Liver (tissue), 9 donors: ENCODE data around the gene IMPA2. TPM values are rescaled to one million over a fixed set of nuclear protein-coding genes. Genes with fewer than 3 reads are reported as not detected.

Source experiments
- DNase-seq: peaks from one replicate; pipeline ENCODE4 v3.0.0-alpha.2; 2017; ENCODE audit warnings: low spot score
- H3K27ac ChIP-seq, 2 donors: one replicate each; pipeline ENCODE4 v1.7.0; 2013; ENCODE audit warnings: inconsistent platforms in 2 of 2, low read length in 2 of 2, control low read depth in 1 of 2, low read depth in 1 of 2, mild to moderate bottlenecking in 1 of 2
- H3K27me3 ChIP-seq, 4 donors: one replicate each; pipeline versions ENCODE4 v1.6.1 to v1.7.0; 2013; ENCODE audit warnings: low read length in 3 of 4, inconsistent platforms in 1 of 4, mild to moderate bottlenecking in 1 of 4, moderate library complexity in 1 of 4; ENCODE audit not compliant: control insufficient read depth in 4 of 4, insufficient read depth in 4 of 4
- H3K36me3 ChIP-seq, 4 donors: one replicate each; pipeline versions ENCODE4 v1.6.1 to v1.7.0; 2013; ENCODE audit warnings: low read length in 3 of 4, mild to moderate bottlenecking in 3 of 4, low read depth in 1 of 4, moderate library complexity in 1 of 4; ENCODE audit not compliant: control insufficient read depth in 4 of 4, insufficient read depth in 3 of 4
- H3K4me1 ChIP-seq, 4 donors: one replicate each; pipeline versions ENCODE4 v1.6.1 to v1.7.0; 2013; ENCODE audit warnings: low read length in 3 of 4, mild to moderate bottlenecking in 3 of 4, moderate library complexity in 1 of 4; ENCODE audit not compliant: control insufficient read depth in 4 of 4, insufficient read depth in 4 of 4
- H3K4me3 ChIP-seq, 3 donors: one replicate each; pipeline versions ENCODE4 v1.6.1 to v1.7.0; 2013; ENCODE audit warnings: low read length in 3 of 3, control low read depth in 1 of 3, low read depth in 1 of 3, mild to moderate bottlenecking in 1 of 3
- H3K9ac ChIP-seq, 2 donors: one replicate each; pipeline ENCODE4 v1.7.0; 2013; ENCODE audit warnings: low read length in 2 of 2, mild to moderate bottlenecking in 2 of 2, moderate library complexity in 2 of 2, control low read depth in 1 of 2, low read depth in 1 of 2
- H3K9me3 ChIP-seq, 4 donors: one replicate each; pipeline versions ENCODE4 v1.6.1 to v1.7.0; 2013; ENCODE audit warnings: low read length in 3 of 4; ENCODE audit not compliant: control insufficient read depth in 4 of 4
- EGR1 ChIP-seq, 2 donors: IDR thresholded peaks; 2 replicates each; pipeline ENCODE4 v1.6.1; 2016 to 2018; ENCODE audit warnings: antibody characterized with exemption in 2 of 2, low read depth in 2 of 2
- FOXA1 ChIP-seq: IDR thresholded peaks from 2 replicates; pipeline ENCODE4 v1.6.1; 2016; ENCODE audit warnings: antibody characterized with exemption
- FOXA2 ChIP-seq: IDR thresholded peaks from 2 replicates; pipeline ENCODE4 v1.6.1; 2016; ENCODE audit warnings: antibody characterized with exemption
- GABPA ChIP-seq, 2 donors: IDR thresholded peaks in 1 of 2; conservative IDR thresholded peaks in 1 of 2; 2 replicates each; pipeline ENCODE4 v1.6.1; 2016; ENCODE audit warnings: antibody characterized with exemption in 2 of 2, mild to moderate bottlenecking in 1 of 2, moderate library complexity in 1 of 2
- HNF4A ChIP-seq, 2 donors: conservative IDR thresholded peaks; 2 replicates each; pipeline ENCODE4 v1.6.1; 2016; ENCODE audit warnings: antibody characterized with exemption in 2 of 2, mild to moderate bottlenecking in 2 of 2
- HNF4G ChIP-seq: IDR thresholded peaks from 2 replicates; pipeline ENCODE4 v1.6.1; 2016; ENCODE audit warnings: antibody characterized with exemption
- JUND ChIP-seq, 2 donors: IDR thresholded peaks; 2 replicates each; pipeline ENCODE4 v1.6.1; 2016; ENCODE audit warnings: antibody characterized with exemption in 2 of 2
- NR2F2 ChIP-seq: IDR thresholded peaks from 2 replicates; pipeline ENCODE4 v1.6.1; 2016; ENCODE audit warnings: antibody characterized with exemption
- RAD21 ChIP-seq, 2 donors: IDR thresholded peaks; 2 replicates each; pipeline ENCODE4 v1.6.1; 2016; ENCODE audit warnings: antibody characterized with exemption in 2 of 2, mild to moderate bottlenecking in 2 of 2
- RXRA ChIP-seq, 2 donors: IDR thresholded peaks; 2 replicates each; pipeline ENCODE4 v1.6.1; 2017 to 2018; ENCODE audit warnings: antibody characterized with exemption in 2 of 2, mild to moderate bottlenecking in 1 of 2
- SP1 ChIP-seq: IDR thresholded peaks from 2 replicates; pipeline ENCODE4 v1.6.1; 2018; ENCODE audit warnings: antibody characterized with exemption, mild to moderate bottlenecking
- TAF1 ChIP-seq: conservative IDR thresholded peaks from 2 replicates; pipeline ENCODE4 v1.6.1; 2016; ENCODE audit warnings: antibody characterized with exemption, mild to moderate bottlenecking
- YY1 ChIP-seq: IDR thresholded peaks from 2 replicates; pipeline ENCODE4 v1.6.1; 2016; ENCODE audit warnings: antibody characterized with exemption, mild to moderate bottlenecking
- ZBTB33 ChIP-seq: IDR thresholded peaks from 2 replicates; pipeline ENCODE4 v1.6.1; 2016; ENCODE audit warnings: antibody characterized with exemption
- WGBS: extraction: QIAGEN DNeasy Blood & Tissue Kit; methylation state at CpG from one replicate; pipeline ENCODE4 v1.1.7; 2013; 5-methylcytosine and 5-hydroxymethylcytosine counted together
- polyA plus RNA-seq, 2 donors: library from polyadenylated mRNA; stranded (reverse) in 1 of 2; unstranded in 1 of 2; fragments of 200-250 nt in 1 of 2; fragments of >200 nt in 1 of 2; fragmentation: Nextera tagmentation in 1 of 2; extraction: Ambion mirVana in 1 of 2; gene quantifications; one replicate each; pipeline versions ENCODE4 v1.2.1 to v1.2.3, GENCODE V29; 2013 to 2015
- total RNA-seq, 2 donors: library from RNA; depleted of rRNA; stranded (reverse); fragments of >200 nt; gene quantifications; one replicate each; pipeline ENCODE4 v1.2.3, GENCODE V29; 2014
- TF ChIP-seq, protein P1 (sequence below): fragments of 150-350 bp; IDR thresholded peaks from 2 replicates; pipeline ENCODE4 v1.5.1; 2017; ENCODE audit warnings: improper control_type of control experiment, low read depth, low read length; ENCODE audit not compliant: missing input control
- TF ChIP-seq, protein P2 (sequence below): IDR thresholded peaks from 2 replicates; pipeline ENCODE4 v1.6.1; 2016; ENCODE audit warnings: antibody characterized with exemption
- TF ChIP-seq, protein P3 (sequence below): IDR thresholded peaks from 2 replicates; pipeline ENCODE4 v1.6.1; 2016; ENCODE audit warnings: antibody characterized with exemption
- donor health status: healthy.
- donor health status: healthy.
- donor health status: healthy.
- donor health status: healthy.
- donor health status: healthy.

IMPA2 gene
- total and polyA plus RNA-seq, 4 donors = 27.5 to 55.8 (median 48.2) TPM

- TF ChIP-seq GABPA (IDR thresholded peaks at IDR 0.05 in 1 of 2, conservative IDR thresholded peaks at IDR 0.05 in 1 of 2) = no peak
- no peak for TF ChIP-seq FOXA2
- TF ChIP-seq, protein P1, sequence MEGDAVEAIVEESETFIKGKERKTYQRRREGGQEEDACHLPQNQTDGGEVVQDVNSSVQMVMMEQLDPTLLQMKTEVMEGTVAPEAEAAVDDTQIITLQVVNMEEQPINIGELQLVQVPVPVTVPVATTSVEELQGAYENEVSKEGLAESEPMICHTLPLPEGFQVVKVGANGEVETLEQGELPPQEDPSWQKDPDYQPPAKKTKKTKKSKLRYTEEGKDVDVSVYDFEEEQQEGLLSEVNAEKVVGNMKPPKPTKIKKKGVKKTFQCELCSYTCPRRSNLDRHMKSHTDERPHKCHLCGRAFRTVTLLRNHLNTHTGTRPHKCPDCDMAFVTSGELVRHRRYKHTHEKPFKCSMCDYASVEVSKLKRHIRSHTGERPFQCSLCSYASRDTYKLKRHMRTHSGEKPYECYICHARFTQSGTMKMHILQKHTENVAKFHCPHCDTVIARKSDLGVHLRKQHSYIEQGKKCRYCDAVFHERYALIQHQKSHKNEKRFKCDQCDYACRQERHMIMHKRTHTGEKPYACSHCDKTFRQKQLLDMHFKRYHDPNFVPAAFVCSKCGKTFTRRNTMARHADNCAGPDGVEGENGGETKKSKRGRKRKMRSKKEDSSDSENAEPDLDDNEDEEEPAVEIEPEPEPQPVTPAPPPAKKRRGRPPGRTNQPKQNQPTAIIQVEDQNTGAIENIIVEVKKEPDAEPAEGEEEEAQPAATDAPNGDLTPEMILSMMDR = no peak
- TF ChIP-seq HNF4A (conservative IDR thresholded peaks at IDR 0.05) = no peak
- TF ChIP-seq, protein P2, sequence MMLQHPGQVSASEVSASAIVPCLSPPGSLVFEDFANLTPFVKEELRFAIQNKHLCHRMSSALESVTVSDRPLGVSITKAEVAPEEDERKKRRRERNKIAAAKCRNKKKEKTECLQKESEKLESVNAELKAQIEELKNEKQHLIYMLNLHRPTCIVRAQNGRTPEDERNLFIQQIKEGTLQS = no peak
- no peak for TF ChIP-seq EGR1 (IDR thresholded peaks at IDR 0.05; ENCODE audit: low read depth in 2 of 2)
Observed at GRCh38 chr18:11960743-11961380, 20.4 kb upstream of the IMPA2 start (continued).

- Histone ChIP-seq H3K9me3 (peaks cover 0 to 2% (median 0%) of the 10 kb centered on the region in 4 donors), H3K9ac (no peak overlapping the region), H3K4me1 (no peaks in the 10 kb centered on the region), H3K4me3 (no peak overlapping the region), H3K36me3 (no peaks in the 10 kb centered on the region), H3K27me3 (no peaks in the 10 kb centered on the region), H3K27ac (no peak overlapping the region)
- WGBS = 16% methylated on average over 1 of the region's 1 CpG
- TF ChIP-seq, protein P3, sequence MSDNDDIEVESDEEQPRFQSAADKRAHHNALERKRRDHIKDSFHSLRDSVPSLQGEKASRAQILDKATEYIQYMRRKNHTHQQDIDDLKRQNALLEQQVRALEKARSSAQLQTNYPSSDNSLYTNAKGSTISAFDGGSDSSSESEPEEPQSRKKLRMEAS = no peak
- TF ChIP-seq, protein P1 = no peak
- no peak for TF ChIP-seq EGR1 (IDR thresholded peaks at IDR 0.05; ENCODE audit: low read depth in 2 of 2)
- TF ChIP-seq FOXA1 = no peak
- TF ChIP-seq JUND (IDR thresholded peaks at IDR 0.05) = no peak
- TF ChIP-seq RAD21 (IDR thresholded peaks at IDR 0.05) = no peak
- TF ChIP-seq HNF4A (conservative IDR thresholded peaks at IDR 0.05) = no peak
- TF ChIP-seq GABPA (IDR thresholded peaks at IDR 0.05 in 1 of 2, conservative IDR thresholded peaks at IDR 0.05 in 1 of 2) = no peak
- TF ChIP-seq RXRA (IDR thresholded peaks at IDR 0.05) = no peak
- TF ChIP-seq, protein P2 = no peak
- no peak for TF ChIP-seq SP1
- DNase-seq = no peak
Observed at GRCh38 chr18:11962597-11962996, 18.7 kb upstream of the IMPA2 start.

- WGBS = 84% methylated on average over 3 of the region's 3 CpGs
- H3K36me3 ChIP-seq = no peaks in the 10 kb centered on the region
- H3K27me3 ChIP-seq = no peaks in the 10 kb centered on the region
- no peak overlapping the region for H3K4me3 ChIP-seq
- no peak overlapping the region for H3K27ac ChIP-seq
- DNase-seq = no peak
- no peaks in the 10 kb centered on the region for H3K9me3 ChIP-seq
- no peaks in the 10 kb centered on the region for H3K4me1 ChIP-seq
- H3K9ac ChIP-seq = no peak overlapping the region
- TF ChIP-seq NR2F2 = no peak
- no peak for TF ChIP-seq GABPA (IDR thresholded peaks at IDR 0.05 in 1 of 2, conservative IDR thresholded peaks at IDR 0.05 in 1 of 2)
- TF ChIP-seq RAD21 (IDR thresholded peaks at IDR 0.05) = no peak
- TF ChIP-seq, protein P1 = no peak
- no peak for TF ChIP-seq RXRA (IDR thresholded peaks at IDR 0.05)
- TF ChIP-seq, protein P2 = no peak
- TF ChIP-seq SP1 = no peak
- TF ChIP-seq HNF4G = no peak
- no peak for TF ChIP-seq YY1
- TF ChIP-seq JUND (IDR thresholded peaks at IDR 0.05) = no peak
- no peak for TF ChIP-seq ZBTB33
- no peak for TF ChIP-seq FOXA2
- TF ChIP-seq TAF1 = no peak
- TF ChIP-seq, protein P3 = no peak
- TF ChIP-seq HNF4A (conservative IDR thresholded peaks at IDR 0.05) = no peak
Observed at GRCh38 chr18:11963991-11964484, 17.3 kb upstream of the IMPA2 start.
